WTC11 (cell line): ENCODE data around the gene SEMA4A. TPM values are rescaled to one million over a fixed set of nuclear protein-coding genes. Genes with fewer than 3 reads are reported as not detected.
A peak's percentile ranks its signal among the peaks of the same experiment; 100 is the strongest.

Source experiments
- ATAC-seq: fragments of 200-7000 bp; cut with Tn5 transposase; 2 replicates; pipeline ENCODE4 v1.10.0; 2021; ENCODE audit warnings: mild to moderate bottlenecking, moderate library complexity
- Bru-seq: library from RNA; stranded (reverse); fragments of 400-500 nt; gene quantifications from one replicate; lab custom pipeline; 2021; lab: Mats Ljungman, UMichigan
- CTCF ChIA-PET: fragments of 300-600 bp; sonication (Branson Sonifier 250); formaldehyde crosslinking; loops from one replicate; lab custom pipeline; 2021; ENCODE audit warnings: antibody characterized with exemption; lab: Charles Lee
- POLR2A ChIA-PET: fragments of 350-600 bp; sonication (Branson Sonifier 250); formaldehyde crosslinking; loops from one replicate; lab custom pipeline; 2021; ENCODE audit warnings: antibody characterized with exemption; lab: Charles Lee
- DNase-seq: peaks from one replicate; pipeline ENCODE4 v3.0.0; 2021; ENCODE audit warnings: low spot score
- H3K27ac Mint-ChIP-seq: 2 replicates; pipeline ENCODE4 v1.8.0; 2021; ENCODE audit warnings: mixed read lengths
- H3K27me3 Mint-ChIP-seq: 2 replicates; pipeline ENCODE4 v1.8.0; 2021; ENCODE audit warnings: low read depth, mild to moderate bottlenecking, moderate library complexity, mixed read lengths
- H3K36me3 Mint-ChIP-seq: 2 replicates; pipeline ENCODE4 v1.8.0; 2021; ENCODE audit warnings: mixed read lengths
- H3K4me1 Mint-ChIP-seq: 2 replicates; pipeline ENCODE4 v1.8.0; 2022; ENCODE audit warnings: mixed read lengths
- H3K4me3 Mint-ChIP-seq: 2 replicates; pipeline ENCODE4 v1.8.0; 2021; ENCODE audit warnings: mild to moderate bottlenecking, moderate library complexity, mixed read lengths
- H3K9me3 Mint-ChIP-seq: 2 replicates; pipeline ENCODE4 v1.8.0; 2021; ENCODE audit warnings: mixed read lengths
- CBFB ChIP-seq: sonication (generic); formaldehyde crosslinking; IDR thresholded peaks from 2 replicates; pipeline ENCODE4 v1.8.1; 2022; ENCODE audit warnings: mild to moderate bottlenecking, low read depth, missing genetic modification reagents
- CDX4 ChIP-seq: fragments of 250-450 bp; sonication (Bioruptor Pico); IDR thresholded peaks from 2 replicates; pipeline ENCODE4 v1.9.0; 2021; ENCODE audit warnings: moderate library complexity, mild to moderate bottlenecking, inconsistent platforms, borderline replicate concordance
- CREM ChIP-seq: sonication (generic); formaldehyde crosslinking; IDR thresholded peaks from 2 replicates; pipeline ENCODE4 v1.8.1; 2022; ENCODE audit warnings: mild to moderate bottlenecking, missing genetic modification reagents, moderate library complexity
- ESRRA ChIP-seq: sonication (generic); formaldehyde crosslinking; IDR thresholded peaks from 2 replicates; pipeline ENCODE4 v1.8.1; 2022; ENCODE audit warnings: mild to moderate bottlenecking, missing genetic modification reagents, borderline replicate concordance
- FOXJ3 ChIP-seq: sonication (generic); formaldehyde crosslinking; IDR thresholded peaks from 2 replicates; pipeline ENCODE4 v1.9.0; 2021; ENCODE audit warnings: missing genetic modification reagents, mild to moderate bottlenecking, borderline replicate concordance
- IRF1 ChIP-seq: sonication (generic); formaldehyde crosslinking; IDR thresholded peaks from 2 replicates; pipeline ENCODE4 v1.8.0; 2023; ENCODE audit warnings: missing genetic modification reagents
- IRF2 ChIP-seq: sonication (generic); formaldehyde crosslinking; IDR thresholded peaks from 2 replicates; pipeline ENCODE4 v1.8.0; 2022; ENCODE audit warnings: low read depth, missing genetic modification reagents, borderline replicate concordance
- NFATC4 ChIP-seq: fragments of 250-450 bp; sonication (Bioruptor Pico); IDR thresholded peaks from 2 replicates; pipeline ENCODE4 v1.9.0; 2021; ENCODE audit warnings: mild to moderate bottlenecking
- NFE2L1 ChIP-seq: sonication (generic); formaldehyde crosslinking; IDR thresholded peaks from 2 replicates; pipeline ENCODE4 v1.8.1; 2023; ENCODE audit warnings: missing genetic modification reagents
- NR2C2 ChIP-seq: sonication (generic); formaldehyde crosslinking; IDR thresholded peaks from 2 replicates; pipeline ENCODE4 v1.8.0; 2022; ENCODE audit warnings: mild to moderate bottlenecking, missing genetic modification reagents
- NR3C1 ChIP-seq: sonication (generic); formaldehyde crosslinking; conservative IDR thresholded peaks from 2 replicates; pipeline ENCODE4 v1.8.1; 2023; ENCODE audit warnings: low read depth, mild to moderate bottlenecking, missing genetic modification reagents
- PRDM15 ChIP-seq: sonication (generic); formaldehyde crosslinking; IDR thresholded peaks from 2 replicates; pipeline ENCODE4 v1.8.0; 2022; ENCODE audit warnings: missing genetic modification reagents
- RORB ChIP-seq: fragments of 250-450 bp; sonication (Bioruptor Pico); IDR thresholded peaks from 2 replicates; pipeline ENCODE4 v1.9.0; 2021; ENCODE audit warnings: mild to moderate bottlenecking
- USF2 ChIP-seq: sonication (generic); formaldehyde crosslinking; IDR thresholded peaks from 2 replicates; pipeline ENCODE4 v1.8.1; 2023; ENCODE audit warnings: mild to moderate bottlenecking, missing genetic modification reagents, moderate library complexity
- ZBTB43 ChIP-seq: sonication (generic); formaldehyde crosslinking; IDR thresholded peaks from 2 replicates; pipeline ENCODE4 v1.8.1; 2023; ENCODE audit warnings: mild to moderate bottlenecking, missing genetic modification reagents
- ZNF138 ChIP-seq: sonication (generic); formaldehyde crosslinking; conservative IDR thresholded peaks from 2 replicates; pipeline ENCODE4 v1.8.1; 2022; ENCODE audit warnings: mild to moderate bottlenecking, moderate library complexity, missing genetic modification reagents
- ZNF263 ChIP-seq: sonication (generic); formaldehyde crosslinking; IDR thresholded peaks from 2 replicates; pipeline ENCODE4 v1.8.1; 2022; ENCODE audit warnings: low read depth, mild to moderate bottlenecking, moderate library complexity, missing genetic modification reagents
- ZNF416 ChIP-seq: fragments of 250-450 bp; sonication (Bioruptor Pico); IDR thresholded peaks from 2 replicates; pipeline ENCODE4 v1.9.0; 2021; ENCODE audit warnings: mild to moderate bottlenecking, inconsistent platforms
- ZNF423 ChIP-seq: fragments of 250-450 bp; sonication (Bioruptor Pico); IDR thresholded peaks from 2 replicates; pipeline ENCODE4 v2.1.2; 2022; ENCODE audit warnings: mild to moderate bottlenecking, moderate library complexity
- ZNF425 ChIP-seq: fragments of 250-450 bp; sonication (Bioruptor Pico); conservative IDR thresholded peaks from 2 replicates; pipeline ENCODE4 v1.9.0; 2021; ENCODE audit warnings: mild to moderate bottlenecking
- long read RNA-seq, 3 experiments: library from RNA in 1 of 3; library from capped mRNA in 1 of 3; library from polyadenylated mRNA in 1 of 3; unstranded in 2 of 3; stranded (forward) in 1 of 3; transcript quantifications; one replicate each; pipeline ENCODE4 v2.0.0, GENCODE V29; 2021
- total RNA-seq: library from RNA; stranded (reverse); gene quantifications from 3 replicates; pipeline ENCODE4 v1.2.3, GENCODE V29; 2021

The SEMA4A gene
- total RNA-seq (6.9 to 12.4 TPM (median 8.7 TPM) in 3 replicates), Bru-seq, nascent RNA (percentile 23 among the genes with signal in this experiment)
- long read RNA-seq, experiment 1, transcript SEMA4A-201 (15 exons, 3,137 nt): major isoform, 7 of 41 reads
- long read RNA-seq, experiment 1, partial matches to known transcripts: 4 of 41 reads
- long read RNA-seq, experiment 1, other reads (novel, unspliced or antisense): 30 of 41 reads
- long read RNA-seq, experiment 2, partial matches to known transcripts: 2 of 7 reads
- long read RNA-seq, experiment 2, other reads (novel, unspliced or antisense): 4 of 7 reads
- long read RNA-seq, experiment 3, partial matches to known transcripts: 0 of 6 reads
- long read RNA-seq, experiment 3, other reads (novel, unspliced or antisense): 6 of 6 reads

GRCh38 chr1:156153362-156153761 is at the start of gene SEMA4A:
Gene SEMA4A, plus strand, starts transcription at chr1:156153585. Its CDS starts 994 bp downstream, at chr1:156154579.
- TF ChIP-seq PRDM15 (CRISPR knock-in tag) (no peak), CDX4 (no peak), ZBTB43 (CRISPR knock-in tag) (no peak), NR2C2 (CRISPR knock-in tag) (no peak), NFE2L1 (CRISPR knock-in tag) (no peak), ZNF263 (CRISPR knock-in tag) (no peak), CREM (CRISPR knock-in tag) (no peak), ZNF425 (CRISPR knock-in tag) (no peak), RORB (no peak), ESRRA (no peak), NFATC4 (CRISPR knock-in tag) (no peak), ZNF423 (CRISPR knock-in tag) (no peak), IRF2 (CRISPR knock-in tag) (no peak), ZNF416 (CRISPR knock-in tag) (no peak), NR3C1 (CRISPR knock-in tag) (no peak), IRF1 (no peak), ZNF138 (CRISPR knock-in tag) (no peak), FOXJ3 (CRISPR knock-in tag) (no peak), CBFB (CRISPR knock-in tag) (no peak), USF2 (CRISPR knock-in tag) (no peak)
- Mint-ChIP-seq H3K27ac (peak within 1 kb of the TSS; percentile 65; the same call in 1 of the 2 replicates), H3K27me3 (no peaks in the 10 kb centered on the region), H3K4me1 (peaks cover 66% of the 10 kb centered on the region), H3K9me3 (no peaks in the 10 kb centered on the region), H3K4me3 (no peak within 1 kb of the TSS), H3K36me3 (no peaks in the 10 kb centered on the region)
- DNase-seq: no peak
- ChIA-PET CTCF (interaction anchor here (1.0 to 4.9 kb wide), 5 partner anchors 13 to 72 kb away, joined by 3 to 41 read pairs (median 5); partner anchors contain the start of gene SLC25A44), POLR2A (no interaction called here)
- no peak for ATAC-seq
